Osteocyte (in vitro differentiated cells): ENCODE results near the gene ME3. TPM values are rescaled to one million over a fixed set of nuclear protein-coding genes. Genes with fewer than 3 reads are reported as not detected.

Experiments used
- DNase-seq: peaks from one replicate; pipeline ENCODE4 v3.0.0; 2021; ENCODE audit warnings: mixed read lengths; ENCODE audit not compliant: unreplicated experiment; ENCODE audit errors: extremely low spot score
- H3K27ac Mint-ChIP-seq: one replicate; pipeline ENCODE4 v1.8.0; 2021; ENCODE audit warnings: mild to moderate bottlenecking, mixed read lengths; ENCODE audit not compliant: unreplicated experiment
- H3K27me3 Mint-ChIP-seq: one replicate; pipeline ENCODE4 v1.8.0; 2021; ENCODE audit warnings: mixed read lengths; ENCODE audit not compliant: unreplicated experiment
- H3K36me3 Mint-ChIP-seq: one replicate; pipeline ENCODE4 v1.8.0; 2021; ENCODE audit warnings: mixed read lengths; ENCODE audit not compliant: unreplicated experiment
- H3K4me1 Mint-ChIP-seq: one replicate; pipeline ENCODE4 v1.8.0; 2021; ENCODE audit warnings: mixed read lengths; ENCODE audit not compliant: unreplicated experiment
- H3K4me3 Mint-ChIP-seq: one replicate; pipeline ENCODE4 v1.8.0; 2021; ENCODE audit warnings: mild to moderate bottlenecking, moderate library complexity, mixed read lengths; ENCODE audit not compliant: unreplicated experiment
- H3K9me3 Mint-ChIP-seq: one replicate; pipeline ENCODE4 v1.8.0; 2021; ENCODE audit warnings: mixed read lengths; ENCODE audit not compliant: unreplicated experiment
- CTCF ChIP-seq: fragments of 200-600 bp; sonication (generic); IDR thresholded peaks from 2 replicates; pipeline ENCODE4 v1.5.0; 2021; ENCODE audit warnings: antibody characterized with exemption, mild to moderate bottlenecking, moderate library complexity
- total RNA-seq: library from RNA; stranded (reverse); gene quantifications from 2 replicates; pipeline ENCODE4 v1.2.1, GENCODE V29; 2021

The ME3 gene
- total RNA-seq, 1 donor from 2014 or later, result 19.5 TPM

GRCh38 chr11:86589204-86589603, 83.2 kb downstream of the ME3 start:
- no peak for DNase-seq
- Mint-ChIP-seq H3K27me3 (no peaks in the 10 kb centered on the region), H3K27ac (no peak overlapping the region), H3K9me3 (no peaks in the 10 kb centered on the region), H3K36me3 (no peaks in the 10 kb centered on the region), H3K4me3 (no peak overlapping the region), H3K4me1 (peaks cover 36% of the 10 kb centered on the region)
- TF ChIP-seq CTCF, result no peak

DNA sequence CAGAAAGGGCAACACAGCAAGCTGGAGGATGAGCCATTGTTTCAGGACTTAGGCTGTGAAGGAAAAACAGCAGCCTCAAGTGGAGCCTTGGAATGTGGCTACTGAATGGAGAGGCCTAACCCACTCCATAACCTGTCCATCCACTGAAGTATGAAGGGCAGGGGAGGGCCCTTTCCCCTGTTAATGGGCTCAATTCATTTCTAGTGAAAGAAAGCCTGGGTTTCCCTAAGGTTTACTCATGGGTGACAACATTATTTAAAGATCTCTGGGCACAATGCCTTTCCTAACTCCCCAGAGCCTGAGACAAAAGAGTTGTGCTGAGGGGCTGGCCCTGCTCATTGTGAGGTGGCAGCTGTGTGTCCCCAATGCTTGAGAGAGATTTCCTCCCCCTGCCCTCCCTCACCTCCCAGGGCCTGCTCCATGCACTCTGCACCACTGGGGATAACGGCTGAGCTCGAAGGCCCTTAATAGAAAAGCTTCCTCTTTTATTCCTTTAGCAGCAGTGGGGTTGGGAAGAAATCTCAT, 83.8 kb downstream of the ME3 start:
- peaks cover 32% of the 10 kb centered on the region for H3K4me1 Mint-ChIP-seq
- no peaks in the 10 kb centered on the region for H3K27me3 Mint-ChIP-seq
- H3K9me3 Mint-ChIP-seq, result no peaks in the 10 kb centered on the region
- H3K4me3 Mint-ChIP-seq, result no peak overlapping the region
- no peaks in the 10 kb centered on the region for H3K36me3 Mint-ChIP-seq
- TF ChIP-seq CTCF, result no peak
- no peak for DNase-seq
- H3K27ac Mint-ChIP-seq, result no peak overlapping the region

- no peak for DNase-seq
- no peaks in the 10 kb centered on the region for H3K36me3 Mint-ChIP-seq
- no peak overlapping the region for H3K4me3 Mint-ChIP-seq
- no peaks in the 10 kb centered on the region for H3K9me3 Mint-ChIP-seq
- TF ChIP-seq CTCF, result no peak
- H3K4me1 Mint-ChIP-seq, result peaks cover 21% of the 10 kb centered on the region
- H3K27me3 Mint-ChIP-seq, result no peaks in the 10 kb centered on the region
- no peak overlapping the region for H3K27ac Mint-ChIP-seq
These were observed 84.9 kb downstream of the ME3 start for GRCh38 chr11:86587264-86588193.

DNA sequence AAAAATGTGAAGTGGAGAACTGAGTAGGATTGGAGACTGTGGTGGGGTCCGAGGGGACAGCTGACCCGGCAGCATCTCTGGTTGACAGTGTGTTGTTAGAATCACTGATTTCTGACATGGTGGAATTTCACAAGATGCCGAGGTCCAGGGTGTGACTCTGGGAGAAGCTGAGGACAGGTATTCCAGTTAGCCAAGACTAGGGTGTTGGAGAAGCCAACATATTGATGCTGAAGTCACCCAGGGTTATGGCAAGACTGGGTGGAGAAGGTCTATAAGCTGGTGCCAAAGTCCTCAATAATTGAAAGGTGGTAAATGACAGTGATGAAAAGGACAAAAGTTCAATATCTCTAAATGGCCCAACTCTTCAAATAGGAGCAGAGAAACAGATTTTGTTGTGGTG, 86.1 kb downstream of the ME3 start:
- no peak overlapping the region for H3K4me3 Mint-ChIP-seq
- no peak for TF ChIP-seq CTCF
- H3K27me3 Mint-ChIP-seq, result no peaks in the 10 kb centered on the region
- H3K36me3 Mint-ChIP-seq, result no peaks in the 10 kb centered on the region
- H3K27ac Mint-ChIP-seq, result no peak overlapping the region
- H3K9me3 Mint-ChIP-seq, result no peaks in the 10 kb centered on the region
- peaks cover 16% of the 10 kb centered on the region for H3K4me1 Mint-ChIP-seq
- DNase-seq, result no peak

GRCh38 chr11:86582898-86583297, 89.5 kb downstream of the ME3 start:
- Mint-ChIP-seq H3K36me3 (no peaks in the 10 kb centered on the region), H3K4me1 (peaks cover 45% of the 10 kb centered on the region), H3K4me3 (no peak overlapping the region), H3K9me3 (no peaks in the 10 kb centered on the region), H3K27ac (no peak overlapping the region), H3K27me3 (no peaks in the 10 kb centered on the region)
- DNase-seq, result no peak
- no peak for TF ChIP-seq CTCF
